K562 (cell line): ENCODE results near the gene SLC5A5. TPM values are rescaled to one million over a fixed set of nuclear protein-coding genes. Genes with fewer than 3 reads are reported as not detected.
A peak's percentile ranks its signal among the peaks of the same experiment; 100 is the strongest.

Source experiments
- BRCA1 ChIP-seq, 2 experiments: fragments of 450-650 bp in 1 of 2; sonication (generic) in 1 of 2; formaldehyde crosslinking in 1 of 2; IDR thresholded peaks; 2 replicates each; pipeline versions ENCODE4 v1.5.0 to v1.6.1; 2017 to 2020; ENCODE audit warnings: mild to moderate bottlenecking in 1 of 2, missing genetic modification reagents in 1 of 2
- DPF2 ChIP-seq: fragments of 450-650 bp; IDR thresholded peaks from 2 replicates; pipeline ENCODE4 v1.6.1; 2016
- E2F6 ChIP-seq, 2 experiments: IDR thresholded peaks; 2 replicates each; pipeline ENCODE4 v1.6.1; 2011; ENCODE audit warnings: borderline replicate concordance in 1 of 2, control low read depth in 1 of 2, low read depth in 1 of 2, low read length in 1 of 2, mild to moderate bottlenecking in 1 of 2, mixed read lengths in 1 of 2, moderate library complexity in 1 of 2; ENCODE audit not compliant: insufficient read depth in 1 of 2, insufficient read length in 1 of 2, poor library complexity in 1 of 2, severe bottlenecking in 1 of 2; ENCODE audit errors: extremely low read depth in 1 of 2
- ELF4 ChIP-seq: fragments of 450-650 bp; formaldehyde crosslinking; IDR thresholded peaks from 2 replicates; pipeline ENCODE4 v1.4.0; 2022; ENCODE audit warnings: missing genetic modification characterization
- FOXJ2 ChIP-seq: fragments of 200-800 bp; sonication (Bioruptor generic); IDR thresholded peaks from 2 replicates; pipeline ENCODE4 v1.6.1; 2016; ENCODE audit warnings: missing genetic modification characterization, missing compliant biosample characterization
- HLTF ChIP-seq: fragments of 450-650 bp; IDR thresholded peaks from 2 replicates; pipeline ENCODE4 v1.6.1; 2016
- MAFK ChIP-seq: IDR thresholded peaks from 2 replicates; pipeline ENCODE4 v1.6.1; 2011; ENCODE audit warnings: low read length, improper control_type of control experiment
- TAF9B ChIP-seq: fragments of 450-650 bp; IDR thresholded peaks from 2 replicates; pipeline ENCODE4 v1.6.1; 2018; ENCODE audit warnings: mild to moderate bottlenecking; ENCODE audit not compliant: partially characterized antibody
- TBL1XR1 ChIP-seq, 2 experiments: IDR thresholded peaks; 2 replicates each; pipeline ENCODE4 v1.6.1; 2012; ENCODE audit warnings: improper control_type of control experiment in 2 of 2, low read length in 2 of 2, mild to moderate bottlenecking in 1 of 2
- TBP ChIP-seq: optimal IDR thresholded peaks from 2 replicates; pipeline ENCODE3; 2011; ENCODE audit warnings: low read depth, low read length, improper control_type of control experiment
- TGIF2 ChIP-seq: sonication (generic); formaldehyde crosslinking; IDR thresholded peaks from 2 replicates; pipeline ENCODE4 v1.8.1; 2022; ENCODE audit warnings: mild to moderate bottlenecking, missing genetic modification reagents, moderate library complexity
- TRIM24 ChIP-seq, 2 experiments: fragments of 450-650 bp; IDR thresholded peaks; 2 replicates each; pipeline ENCODE4 v1.6.1; 2016
- ZBTB17 ChIP-seq: fragments of 450-650 bp; formaldehyde crosslinking; IDR thresholded peaks from 2 replicates; pipeline ENCODE4 v1.4.0; 2020; ENCODE audit warnings: mild to moderate bottlenecking
- ZNF263 ChIP-seq: sonication (generic); formaldehyde crosslinking; IDR thresholded peaks from 2 replicates; pipeline ENCODE4 v1.8.0; 2022; ENCODE audit warnings: mild to moderate bottlenecking, missing genetic modification reagents, borderline replicate concordance
- ZNF311 ChIP-seq: fragments of 250-450 bp; sonication (Bioruptor Pico); IDR thresholded peaks from 2 replicates; pipeline ENCODE4 v1.4.0; 2020; ENCODE audit warnings: mild to moderate bottlenecking, moderate library complexity
- polyA plus RNA-seq, 8 experiments: library from polyadenylated mRNA; depleted of rRNA in 4 of 8; stranded (reverse) in 5 of 8; unstranded in 3 of 8; fragments of >200 nt; fragmentation: Nextera tagmentation in 2 of 8; fragmentation: Illumina TruSeq in 1 of 8; extraction: Ambion mirVana in 2 of 8; extraction: Trizol in 1 of 8; gene quantifications; 2 replicates each; pipeline versions ENCODE4 v1.2.1 to v1.2.3, GENCODE V29; 2011 to 2014; ENCODE audit warnings: inconsistent platforms in 1 of 8, missing spikeins in 1 of 8
- total RNA-seq, 7 experiments: library from RNA; depleted of rRNA in 6 of 7; stranded (reverse); fragments of >200 nt in 6 of 7; fragmentation: Illumina TruSeq in 2 of 7; extraction: Trizol in 2 of 7; gene quantifications; 2 replicates each; pipeline versions ENCODE4 v1.2.1 to v1.2.3, GENCODE V29; 2011 to 2021; ENCODE audit warnings: low replicate concordance in 1 of 7
- TF ChIP-seq, protein P1 (sequence below): fragments of 250-450 bp; sonication (Bioruptor Pico); IDR thresholded peaks from 2 replicates; pipeline ENCODE4 v1.8.0; 2021; ENCODE audit warnings: borderline replicate concordance, mild to moderate bottlenecking, moderate library complexity; ENCODE audit not compliant: poor library complexity, severe bottlenecking
- TF ChIP-seq, protein P2 (sequence below): fragments of 250-450 bp; sonication (Bioruptor Pico); IDR thresholded peaks from 2 replicates; pipeline ENCODE4 v1.8.0; 2021; ENCODE audit warnings: mild to moderate bottlenecking, moderate library complexity
- TF ChIP-seq, protein P3 (sequence below): fragments of 250-450 bp; sonication (Bioruptor Pico); IDR thresholded peaks from 2 replicates; pipeline ENCODE4 v1.6.1; 2021; ENCODE audit warnings: mild to moderate bottlenecking

SLC5A5 gene
- total and polyA plus RNA-seq, 9 of the 15 experiments (the other 6 are each of a cell fraction or from before 2014, with no cell fraction given), result 0.10 to 0.73 (median 0.23) TPM

DNA sequence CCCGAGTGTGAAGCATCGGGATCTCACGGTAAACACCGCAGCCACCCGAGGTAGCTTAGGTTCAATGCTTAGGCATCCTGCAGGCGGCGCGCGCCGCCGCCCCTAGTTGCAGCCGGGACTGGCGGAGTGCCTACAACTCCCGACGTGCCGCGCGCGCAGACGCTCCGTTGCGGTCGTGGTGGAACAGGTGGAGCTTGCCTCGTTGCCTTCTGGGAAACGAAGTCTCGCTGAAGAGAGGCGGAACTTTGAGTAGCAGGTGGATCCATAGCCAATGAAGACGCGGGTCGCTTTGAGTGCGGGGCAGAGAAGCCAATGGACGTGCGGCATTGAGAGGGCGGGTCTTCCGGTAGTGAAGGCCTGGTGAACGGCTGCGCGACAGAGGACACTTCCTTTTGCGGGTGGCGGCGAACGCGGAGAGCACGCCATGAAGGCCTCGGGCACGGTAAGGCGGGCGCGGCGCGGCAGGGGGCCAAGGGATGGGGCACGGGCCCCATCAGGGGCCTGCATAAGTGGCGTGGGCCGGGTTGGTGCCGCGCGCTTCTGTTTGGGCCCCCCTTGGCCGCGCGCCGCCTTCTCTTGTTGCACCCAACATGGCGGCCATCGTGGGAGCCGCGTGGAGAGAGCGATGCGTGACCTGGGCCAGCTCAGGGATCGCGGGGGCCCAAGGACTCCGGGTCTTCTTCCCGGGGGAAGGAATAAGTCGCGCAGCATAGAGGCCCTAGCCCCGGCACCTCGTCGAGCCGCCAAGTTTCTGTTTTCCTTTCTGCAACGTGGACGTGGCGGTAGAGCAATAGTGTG, 12.0 kb upstream of the SLC5A5 start, which contains the start of gene RPL18A (continued):
- TF ChIP-seq ELF4 (CRISPR knock-in tag) (no peak), E2F6 (IDR thresholded peaks at IDR 0.05; ENCODE audit: borderline replicate concordance in 1 of 2, extremely low read depth in 1 of 2, insufficient read depth in 1 of 2, insufficient read length in 1 of 2, low read depth in 1 of 2, low read length in 1 of 2, poor library complexity in 1 of 2, severe bottlenecking in 1 of 2) (no peak), FOXJ2 (peak; percentile 90), TAF9B (peak; percentile 97), MAFK (no peak), TBL1XR1 (IDR thresholded peaks at IDR 0.05; ENCODE audit: low read length in 2 of 2) (0 out of 4 replicates have a peak, but pooled peaks of 1 of the 2 experiments have one; percentile 26), HLTF (no peak), TRIM24 (IDR thresholded peaks at IDR 0.05) (no peak), TGIF2 (peak; percentile 31; the same call in 1 of the 2 replicates), ZNF311 (no peak), ZBTB17 (CRISPR knock-in tag) (no peak), BRCA1 (IDR thresholded peaks at IDR 0.05) (no peak), BRCA1 (CRISPR knock-in tag; IDR thresholded peaks at IDR 0.05) (no peak), DPF2 (no peak; the same call in 1 of the 2 replicates), TBP (no peak), ZNF263 (CRISPR knock-in tag) (no peak; the same call in 1 of the 2 replicates)
- TF ChIP-seq, protein P1, sequence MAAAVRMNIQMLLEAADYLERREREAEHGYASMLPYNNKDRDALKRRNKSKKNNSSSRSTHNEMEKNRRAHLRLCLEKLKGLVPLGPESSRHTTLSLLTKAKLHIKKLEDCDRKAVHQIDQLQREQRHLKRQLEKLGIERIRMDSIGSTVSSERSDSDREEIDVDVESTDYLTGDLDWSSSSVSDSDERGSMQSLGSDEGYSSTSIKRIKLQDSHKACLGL (CRISPR knock-in tag), result peak; percentile 91
- TF ChIP-seq, protein P2, sequence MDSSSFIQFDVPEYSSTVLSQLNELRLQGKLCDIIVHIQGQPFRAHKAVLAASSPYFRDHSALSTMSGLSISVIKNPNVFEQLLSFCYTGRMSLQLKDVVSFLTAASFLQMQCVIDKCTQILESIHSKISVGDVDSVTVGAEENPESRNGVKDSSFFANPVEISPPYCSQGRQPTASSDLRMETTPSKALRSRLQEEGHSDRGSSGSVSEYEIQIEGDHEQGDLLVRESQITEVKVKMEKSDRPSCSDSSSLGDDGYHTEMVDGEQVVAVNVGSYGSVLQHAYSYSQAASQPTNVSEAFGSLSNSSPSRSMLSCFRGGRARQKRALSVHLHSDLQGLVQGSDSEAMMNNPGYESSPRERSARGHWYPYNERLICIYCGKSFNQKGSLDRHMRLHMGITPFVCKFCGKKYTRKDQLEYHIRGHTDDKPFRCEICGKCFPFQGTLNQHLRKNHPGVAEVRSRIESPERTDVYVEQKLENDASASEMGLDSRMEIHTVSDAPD (CRISPR knock-in tag), result no peak
- TF ChIP-seq, protein P3, sequence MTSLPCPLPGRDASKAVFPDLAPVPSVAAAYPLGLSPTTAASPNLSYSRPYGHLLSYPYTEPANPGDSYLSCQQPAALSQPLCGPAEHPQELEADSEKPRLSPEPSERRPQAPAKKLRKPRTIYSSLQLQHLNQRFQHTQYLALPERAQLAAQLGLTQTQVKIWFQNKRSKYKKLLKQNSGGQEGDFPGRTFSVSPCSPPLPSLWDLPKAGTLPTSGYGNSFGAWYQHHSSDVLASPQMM (CRISPR knock-in tag), result no peak
